ENCODE data around the gene MAL.

Gene MAL

DNA sequence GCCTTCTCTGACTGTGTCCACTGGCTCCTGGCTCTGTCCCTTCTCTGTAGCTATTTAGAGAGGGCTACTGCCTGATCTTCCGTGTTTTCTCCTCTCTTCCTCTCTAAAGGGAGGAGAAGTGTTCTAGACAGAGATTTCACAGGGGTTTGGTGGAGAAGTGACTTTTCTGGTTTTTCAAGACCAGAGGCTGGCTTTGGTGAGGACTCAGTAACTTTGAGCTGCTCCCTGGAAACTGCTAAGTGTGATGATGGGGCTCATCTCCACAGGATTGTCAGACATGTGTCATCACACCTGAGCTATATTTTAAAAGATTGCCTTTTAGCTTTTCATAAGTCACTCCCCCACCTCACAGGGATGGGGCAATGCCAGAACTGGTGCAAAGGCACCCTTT, 6.2 kb downstream of the MAL start:
- DNase-seq (ENCODE audit: extremely low spot score), result no peak
- POLR2A ChIA-PET, result no interaction called here
- CTCF ChIA-PET, result interaction anchor here (0.8 to 1.0 kb wide), 2 partner anchors 9 to 17 kb away, joined by 3 read pairs; no protein-coding TSS in a partner anchor
- TF ChIP-seq FOXA1 (IDR thresholded peaks at IDR 0.05) (no peak), LEF1 (IDR thresholded peaks at IDR 0.05; ENCODE audit: borderline replicate concordance) (no peak), FOXK2 (IDR thresholded peaks at IDR 0.05) (no peak), ZNF384 (IDR thresholded peaks at IDR 0.05) (no peak), ELF4 (IDR thresholded peaks at IDR 0.05) (no peak), HDGF (IDR thresholded peaks at IDR 0.05; ENCODE audit: borderline replicate concordance) (no peak), SP1 (IDR thresholded peaks at IDR 0.05) (no peak), FOXM1 (IDR thresholded peaks at IDR 0.05; ENCODE audit: borderline replicate concordance) (no peak), ARNT (IDR thresholded peaks at IDR 0.05) (no peak), L3MBTL2 (conservative IDR thresholded peaks at IDR 0.05) (no peak), CTBP1 (IDR thresholded peaks at IDR 0.05; ENCODE audit: borderline replicate concordance) (no peak), PKNOX1 (IDR thresholded peaks at IDR 0.05) (no peak), NFRKB (IDR thresholded peaks at IDR 0.05) (no peak), BHLHE40 (IDR thresholded peaks at IDR 0.05; ENCODE audit: borderline replicate concordance) (no peak), TARDBP (IDR thresholded peaks at IDR 0.05) (no peak), SUZ12 (IDR thresholded peaks at IDR 0.05) (no peak)

- POLR2A ChIA-PET, result no interaction called here
- no peak for DNase-seq (ENCODE audit: extremely low spot score)
- CTCF ChIA-PET, result interaction anchor here (1.0 to 2.2 kb wide), 2 partner anchors 9 to 10 kb away, joined by 3 to 7 read pairs; no protein-coding TSS in a partner anchor
- TF ChIP-seq HDGF (IDR thresholded peaks at IDR 0.05; ENCODE audit: borderline replicate concordance) (no peak), FOXM1 (IDR thresholded peaks at IDR 0.05; ENCODE audit: borderline replicate concordance) (no peak)
Measured at GRCh38 chr2:95032341-95032740, 6.8 kb downstream of the MAL start.

- ChIA-PET POLR2A (no interaction called here), CTCF (interaction anchor here (1.1 to 2.2 kb wide), 2 partner anchors 9 to 11 kb away, joined by 4 to 7 read pairs; no protein-coding TSS in a partner anchor)
Measured at GRCh38 chr2:95032868-95033603, 7.5 kb downstream of the MAL start.

DNA sequence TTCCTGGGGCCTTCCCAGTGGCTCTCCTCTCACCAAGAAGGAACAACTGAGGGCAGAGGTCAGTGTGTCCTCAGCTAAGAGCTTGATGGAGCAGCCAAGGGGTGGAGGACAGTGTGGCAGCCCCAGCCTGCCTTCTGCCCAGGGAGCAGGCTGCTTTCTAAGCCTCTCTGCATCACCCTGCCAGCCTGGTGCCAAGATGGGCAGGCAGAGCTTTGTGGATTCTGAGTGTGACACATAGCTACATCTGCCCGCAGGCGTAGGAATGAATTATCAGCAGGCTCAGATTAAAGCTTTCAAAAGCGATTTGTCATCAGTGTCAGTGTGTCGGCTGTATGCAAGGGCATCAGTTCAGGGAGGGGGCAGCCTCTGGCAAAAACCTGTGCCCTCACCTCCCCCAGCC, 8.7 kb downstream of the MAL start:
- ChIA-PET POLR2A (no interaction called here), CTCF (interaction anchor here (1.1 to 2.2 kb wide), 2 partner anchors 10 to 12 kb away, joined by 4 to 7 read pairs; no protein-coding TSS in a partner anchor)
- TF ChIP-seq CTBP1 (IDR thresholded peaks at IDR 0.05; ENCODE audit: borderline replicate concordance), result no peak
- TF ChIP-seq L3MBTL2 (conservative IDR thresholded peaks at IDR 0.05), result no peak
- no peak for TF ChIP-seq LEF1 (IDR thresholded peaks at IDR 0.05; ENCODE audit: borderline replicate concordance)
- no peak for TF ChIP-seq FOXA1 (IDR thresholded peaks at IDR 0.05)

More at GRCh38 chr2:95032868-95033603, 7.5 kb downstream of the MAL start:
- DNase-seq (ENCODE audit: extremely low spot score), result no peak
- TF ChIP-seq HDGF (IDR thresholded peaks at IDR 0.05; ENCODE audit: borderline replicate concordance), result no peak
- TF ChIP-seq SP1 (IDR thresholded peaks at IDR 0.05), result no peak
- no peak for TF ChIP-seq CTBP1 (IDR thresholded peaks at IDR 0.05; ENCODE audit: borderline replicate concordance)
- no peak for TF ChIP-seq SUZ12 (IDR thresholded peaks at IDR 0.05)
- TF ChIP-seq LEF1 (IDR thresholded peaks at IDR 0.05; ENCODE audit: borderline replicate concordance), result no peak
- no peak for TF ChIP-seq L3MBTL2 (conservative IDR thresholded peaks at IDR 0.05)
- TF ChIP-seq FOXK2 (IDR thresholded peaks at IDR 0.05), result no peak
- TF ChIP-seq FOXM1 (IDR thresholded peaks at IDR 0.05; ENCODE audit: borderline replicate concordance), result no peak
- TF ChIP-seq TARDBP (IDR thresholded peaks at IDR 0.05), result no peak
- TF ChIP-seq PKNOX1 (IDR thresholded peaks at IDR 0.05), result no peak
- TF ChIP-seq ARNT (IDR thresholded peaks at IDR 0.05), result no peak
- TF ChIP-seq NFRKB (IDR thresholded peaks at IDR 0.05), result no peak
- TF ChIP-seq ZNF384 (IDR thresholded peaks at IDR 0.05), result no peak
- TF ChIP-seq FOXA1 (IDR thresholded peaks at IDR 0.05), result no peak

DNA sequence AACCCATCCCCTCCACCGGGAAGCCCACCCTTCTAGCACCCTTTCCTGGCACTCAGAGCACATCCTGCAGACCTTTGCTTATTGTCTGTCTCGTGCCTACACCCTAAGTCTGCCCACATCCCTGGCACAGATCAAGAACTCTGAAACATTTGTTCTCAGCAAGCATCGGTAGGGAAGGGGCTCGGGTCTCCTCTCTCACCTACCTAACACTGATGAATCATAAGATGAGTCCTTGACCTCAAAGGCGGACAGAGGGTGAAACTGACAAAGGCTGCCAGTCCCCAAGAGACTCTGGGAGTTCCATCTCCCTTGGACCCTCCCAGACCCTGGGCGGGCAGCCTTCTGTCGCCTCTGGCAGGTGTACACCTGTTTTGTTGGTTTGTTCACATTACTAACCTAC, 9.3 kb downstream of the MAL start:
- ChIA-PET CTCF (interaction anchor here (2.2 kb wide), 1 partner anchor 12 kb away, joined by 7 read pairs; no protein-coding TSS in a partner anchor), POLR2A (no interaction called here)
- DNase-seq (ENCODE audit: extremely low spot score), result no peak
- no peak for TF ChIP-seq PKNOX1 (IDR thresholded peaks at IDR 0.05)
- TF ChIP-seq FOXM1 (IDR thresholded peaks at IDR 0.05; ENCODE audit: borderline replicate concordance), result no peak
- TF ChIP-seq ZNF384 (IDR thresholded peaks at IDR 0.05), result no peak
- no peak for TF ChIP-seq LEF1 (IDR thresholded peaks at IDR 0.05; ENCODE audit: borderline replicate concordance)
- TF ChIP-seq HDGF (IDR thresholded peaks at IDR 0.05; ENCODE audit: borderline replicate concordance), result no peak
- TF ChIP-seq SP1 (IDR thresholded peaks at IDR 0.05), result no peak
- no peak for TF ChIP-seq TARDBP (IDR thresholded peaks at IDR 0.05)
- TF ChIP-seq L3MBTL2 (conservative IDR thresholded peaks at IDR 0.05), result no peak
- no peak for TF ChIP-seq NFRKB (IDR thresholded peaks at IDR 0.05)
- TF ChIP-seq CTBP1 (IDR thresholded peaks at IDR 0.05; ENCODE audit: borderline replicate concordance), result no peak
- TF ChIP-seq FOXK2 (IDR thresholded peaks at IDR 0.05), result no peak
- TF ChIP-seq SUZ12 (IDR thresholded peaks at IDR 0.05), result no peak
- no peak for TF ChIP-seq BHLHE40 (IDR thresholded peaks at IDR 0.05; ENCODE audit: borderline replicate concordance)

More for the DNA sequence above, 8.7 kb downstream of the MAL start:
- no peak for DNase-seq (ENCODE audit: extremely low spot score)
